ENCODE measurements around the gene CORT.
A peak's percentile ranks its signal among the peaks of the same experiment; 100 is the strongest.

The CORT gene

GRCh38 chr1:10474613-10475507 is 25.0 kb downstream of the CORT start, which contains the start of gene PEX14:
Gene PEX14, plus strand, starts transcription at chr1:10474950. Its CDS starts 17 bp downstream, at chr1:10474967.
- peak; percentile 78 to 79 for DNase-seq (ENCODE audit: low read depth in 2 of 2)

GRCh38 chr1:10475510-10475909 is 25.7 kb downstream of the CORT start:
- no peak for DNase-seq (ENCODE audit: low read depth in 2 of 2)

- no peak for DNase-seq (ENCODE audit: low read depth in 2 of 2)
These were observed 29.5 kb downstream of the CORT start for GRCh38 chr1:10479296-10479695.

- no peak for DNase-seq (ENCODE audit: low read depth in 2 of 2)
These were observed 30.8 kb downstream of the CORT start for GRCh38 chr1:10480614-10481013.

- no peak for DNase-seq (ENCODE audit: low read depth in 2 of 2)
These were observed 34.7 kb downstream of the CORT start for GRCh38 chr1:10484521-10484920.

- no peak for DNase-seq (ENCODE audit: low read depth in 2 of 2)
These were observed 39.6 kb downstream of the CORT start for GRCh38 chr1:10489291-10490055.

GRCh38 chr1:10490286-10490970 is 40.6 kb downstream of the CORT start:
- no peak for DNase-seq (ENCODE audit: low read depth in 2 of 2)

GRCh38 chr1:10494418-10494753 is 44.6 kb downstream of the CORT start:
- DNase-seq (ENCODE audit: low read depth in 2 of 2) = no peak

- DNase-seq (ENCODE audit: low read depth in 2 of 2) = peak; percentile 56 to 61
These were observed 45.1 kb downstream of the CORT start for GRCh38 chr1:10494754-10495474.

- DNase-seq (ENCODE audit: low read depth in 2 of 2) = no peak
These were observed 45.6 kb downstream of the CORT start for GRCh38 chr1:10495475-10495817.

GRCh38 chr1:10495952-10496351 is 46.1 kb downstream of the CORT start:
- no peak for DNase-seq (ENCODE audit: low read depth in 2 of 2)

GRCh38 chr1:10497109-10497508 is 47.3 kb downstream of the CORT start:
- DNase-seq (ENCODE audit: low read depth in 2 of 2) = no peak

GRCh38 chr1:10498231-10498630 is 48.4 kb downstream of the CORT start:
- no peak for DNase-seq (ENCODE audit: low read depth in 2 of 2)

Data from stimulated activated CD8-positive, alpha-beta memory T cell treated with anti-CD3 and anti-CD28 coated beads, Interleukin-7, amount 100 ng/mL, for 4 hours (primary cell).